ENCODE results near the gene CFAP97.
A peak's percentile ranks its signal among the peaks of the same experiment; 100 is the strongest.

The CFAP97 gene

DNA sequence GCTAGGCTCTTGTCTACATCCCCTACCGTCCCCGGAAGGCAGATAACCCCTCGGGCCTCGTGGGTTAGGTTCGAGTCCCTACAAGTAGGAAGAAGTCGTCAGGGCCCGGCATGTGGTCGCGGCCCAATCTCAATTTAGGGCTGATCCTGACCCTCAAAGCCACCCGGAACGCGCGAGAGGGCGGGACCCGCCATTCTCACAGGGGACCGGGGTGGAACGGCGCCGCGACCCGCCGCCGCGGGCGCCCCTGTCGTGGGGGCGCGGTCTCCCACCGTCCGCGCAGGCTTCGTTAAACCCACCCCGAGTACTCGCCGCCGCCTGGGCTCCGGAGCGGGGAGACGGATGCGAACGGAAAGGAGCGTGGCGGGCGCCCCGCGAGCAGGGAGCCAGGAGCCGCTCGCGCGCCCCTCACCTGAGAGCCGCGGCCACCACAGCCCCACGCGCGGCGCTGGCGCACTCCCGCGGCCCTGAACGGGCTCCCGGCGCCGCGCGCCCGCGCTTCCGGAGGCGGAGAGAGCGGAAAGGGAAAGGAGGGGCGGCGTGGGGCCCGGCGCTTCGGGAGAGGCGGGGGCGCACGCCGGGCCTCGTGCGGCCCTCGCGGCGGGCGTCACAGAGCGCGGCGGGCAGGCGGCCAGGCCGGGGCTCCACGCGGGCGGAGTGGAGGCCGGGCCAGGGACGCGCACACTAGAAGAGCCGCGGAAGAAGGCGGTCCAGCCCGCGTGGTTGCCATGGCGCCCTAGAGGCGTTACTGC lies at the start of gene CFAP97:
Gene CFAP97 (minus strand): TSS at position 515 of the 752 bp plus-strand sequence. CDS start 12,804 bp downstream, outside the sequence.
- TF ChIP-seq, protein P1, sequence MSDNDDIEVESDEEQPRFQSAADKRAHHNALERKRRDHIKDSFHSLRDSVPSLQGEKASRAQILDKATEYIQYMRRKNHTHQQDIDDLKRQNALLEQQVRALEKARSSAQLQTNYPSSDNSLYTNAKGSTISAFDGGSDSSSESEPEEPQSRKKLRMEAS (IDR thresholded peaks at IDR 0.05; ENCODE audit: low read depth, low read length), result peak; percentile 75; the same call in 1 of the 2 replicates
- TF ChIP-seq, protein P2, sequence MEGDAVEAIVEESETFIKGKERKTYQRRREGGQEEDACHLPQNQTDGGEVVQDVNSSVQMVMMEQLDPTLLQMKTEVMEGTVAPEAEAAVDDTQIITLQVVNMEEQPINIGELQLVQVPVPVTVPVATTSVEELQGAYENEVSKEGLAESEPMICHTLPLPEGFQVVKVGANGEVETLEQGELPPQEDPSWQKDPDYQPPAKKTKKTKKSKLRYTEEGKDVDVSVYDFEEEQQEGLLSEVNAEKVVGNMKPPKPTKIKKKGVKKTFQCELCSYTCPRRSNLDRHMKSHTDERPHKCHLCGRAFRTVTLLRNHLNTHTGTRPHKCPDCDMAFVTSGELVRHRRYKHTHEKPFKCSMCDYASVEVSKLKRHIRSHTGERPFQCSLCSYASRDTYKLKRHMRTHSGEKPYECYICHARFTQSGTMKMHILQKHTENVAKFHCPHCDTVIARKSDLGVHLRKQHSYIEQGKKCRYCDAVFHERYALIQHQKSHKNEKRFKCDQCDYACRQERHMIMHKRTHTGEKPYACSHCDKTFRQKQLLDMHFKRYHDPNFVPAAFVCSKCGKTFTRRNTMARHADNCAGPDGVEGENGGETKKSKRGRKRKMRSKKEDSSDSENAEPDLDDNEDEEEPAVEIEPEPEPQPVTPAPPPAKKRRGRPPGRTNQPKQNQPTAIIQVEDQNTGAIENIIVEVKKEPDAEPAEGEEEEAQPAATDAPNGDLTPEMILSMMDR (IDR thresholded peaks at IDR 0.05; ENCODE audit: low read depth, low read length), result no peak
- peak; percentile 70 for TF ChIP-seq POLR2A (IDR thresholded peaks at IDR 0.05; ENCODE audit: extremely low read depth, insufficient read length)
- peak; percentile 52; the same call in 1 of the 2 replicates for TF ChIP-seq MYC (IDR thresholded peaks at IDR 0.05; ENCODE audit: low read depth, low read length)
- H3K4me3 ChIP-seq (ENCODE audit: low read depth, low read length), result peak within 1 kb of the TSS; percentile 74
- peak; percentile 83 for DNase-seq (ENCODE audit: low read depth)

DNA sequence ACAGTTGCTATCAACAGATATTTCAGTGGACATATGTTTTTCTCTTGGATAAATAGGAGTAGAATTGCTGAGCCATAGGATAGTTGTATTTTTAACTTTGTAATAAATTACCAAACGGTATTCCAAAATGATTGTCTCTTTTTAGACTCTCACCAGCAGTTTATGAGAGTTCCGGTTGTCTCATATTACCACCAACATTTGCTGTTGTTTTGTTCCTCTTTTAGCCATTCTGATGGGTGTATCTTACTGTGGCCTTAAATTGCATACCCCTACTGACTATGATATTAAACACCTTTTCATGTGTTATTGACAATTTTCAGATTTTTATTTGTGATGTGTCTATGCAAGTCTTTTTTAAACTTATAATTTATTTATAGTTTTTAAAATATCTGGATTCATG lies 45.3 kb upstream of the CFAP97 start:
- peak; percentile 11 for DNase-seq (ENCODE audit: low read depth)
- TF ChIP-seq, protein P2 (IDR thresholded peaks at IDR 0.05; ENCODE audit: low read depth, low read length), result no peak
- TF ChIP-seq POLR2A (IDR thresholded peaks at IDR 0.05; ENCODE audit: extremely low read depth, insufficient read length) (no peak), MYC (IDR thresholded peaks at IDR 0.05; ENCODE audit: low read depth, low read length) (no peak)
- TF ChIP-seq, protein P1 (IDR thresholded peaks at IDR 0.05; ENCODE audit: low read depth, low read length), result no peak
- no peak overlapping the region for H3K4me3 ChIP-seq (ENCODE audit: low read depth, low read length)

DNA sequence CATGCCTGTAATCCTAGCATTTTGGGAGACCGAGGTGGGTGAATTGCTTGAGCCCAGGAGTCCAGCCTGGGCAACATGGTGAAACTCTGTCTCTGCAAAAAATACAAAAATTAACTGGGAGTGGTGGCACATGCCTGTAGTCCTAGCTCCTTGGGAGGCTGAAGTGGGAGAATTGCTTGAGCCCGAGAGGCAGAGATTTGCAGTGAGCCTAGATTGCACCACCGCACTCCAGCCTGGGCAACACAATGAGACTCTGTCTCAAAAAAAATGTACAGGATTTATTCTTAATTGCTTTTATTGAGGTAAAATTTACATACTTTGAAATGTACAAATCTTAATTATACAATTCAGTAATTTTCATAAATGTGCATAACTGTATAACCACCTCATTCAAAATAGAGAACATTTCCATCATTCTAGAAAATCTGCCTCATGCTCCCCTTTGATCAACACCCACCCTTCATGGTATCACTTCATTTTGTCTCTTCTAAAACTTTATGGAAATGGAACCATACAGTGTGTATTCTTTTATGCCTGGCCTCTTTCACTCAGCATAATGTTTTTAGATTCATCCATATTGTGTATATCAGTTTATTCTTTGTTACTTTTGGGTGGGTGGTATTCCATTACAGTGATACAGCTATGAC lies 44.7 kb upstream of the CFAP97 start:
- H3K4me3 ChIP-seq (ENCODE audit: low read depth, low read length), result no peak overlapping the region
- no peak for TF ChIP-seq POLR2A (IDR thresholded peaks at IDR 0.05; ENCODE audit: extremely low read depth, insufficient read length)
- TF ChIP-seq, protein P1 (IDR thresholded peaks at IDR 0.05; ENCODE audit: low read depth, low read length), result no peak
- TF ChIP-seq, protein P2 (IDR thresholded peaks at IDR 0.05; ENCODE audit: low read depth, low read length), result no peak
- no peak for TF ChIP-seq MYC (IDR thresholded peaks at IDR 0.05; ENCODE audit: low read depth, low read length)
- no peak for DNase-seq (ENCODE audit: low read depth)

DNA sequence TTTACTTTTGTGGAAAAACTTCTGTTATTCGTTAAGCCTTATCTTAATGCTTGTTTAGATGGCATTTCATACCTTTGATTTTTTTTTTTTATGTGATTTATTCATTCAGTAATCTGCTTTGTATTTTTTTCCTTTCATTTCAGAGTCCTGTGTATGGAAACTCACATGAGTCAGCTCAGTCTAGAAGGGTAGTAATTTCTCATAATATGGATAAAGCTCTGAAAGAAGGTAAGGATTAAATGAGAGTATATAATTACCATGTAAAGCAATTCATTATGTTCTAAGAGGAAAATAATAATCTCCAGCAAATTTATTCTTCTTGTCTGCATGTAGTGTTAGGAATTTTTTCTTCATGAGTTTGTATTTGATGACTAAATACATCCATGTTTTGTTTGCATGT lies 43.4 kb upstream of the CFAP97 start:
- H3K4me3 ChIP-seq (ENCODE audit: low read depth, low read length), result no peak overlapping the region
- TF ChIP-seq, protein P1 (IDR thresholded peaks at IDR 0.05; ENCODE audit: low read depth, low read length), result no peak
- TF ChIP-seq, protein P2 (IDR thresholded peaks at IDR 0.05; ENCODE audit: low read depth, low read length), result no peak
- TF ChIP-seq MYC (IDR thresholded peaks at IDR 0.05; ENCODE audit: low read depth, low read length) (no peak), POLR2A (IDR thresholded peaks at IDR 0.05; ENCODE audit: extremely low read depth, insufficient read length) (no peak)
- DNase-seq (ENCODE audit: low read depth), result no peak

DNA sequence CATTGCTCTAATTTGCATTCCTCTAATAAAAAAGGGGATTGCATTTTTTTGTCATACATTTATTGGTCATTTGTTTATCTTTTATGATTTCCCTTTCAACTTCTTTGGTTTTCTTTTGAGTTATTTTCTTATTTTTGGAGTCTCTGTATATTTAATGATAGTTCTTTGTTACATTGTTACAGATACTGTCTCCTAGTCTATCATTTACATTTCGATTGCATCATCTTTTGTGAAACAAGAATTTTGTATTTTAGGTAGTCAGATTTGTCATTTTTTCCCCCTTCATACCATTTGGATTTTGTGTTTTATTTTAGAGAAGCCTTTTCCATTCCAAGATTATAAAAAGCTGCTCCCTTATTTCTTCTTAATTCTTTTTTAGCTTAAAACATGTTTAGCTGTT lies 42.7 kb upstream of the CFAP97 start:
- DNase-seq (ENCODE audit: low read depth), result no peak
- no peak for TF ChIP-seq MYC (IDR thresholded peaks at IDR 0.05; ENCODE audit: low read depth, low read length)
- TF ChIP-seq, protein P2 (IDR thresholded peaks at IDR 0.05; ENCODE audit: low read depth, low read length), result no peak
- TF ChIP-seq, protein P1 (IDR thresholded peaks at IDR 0.05; ENCODE audit: low read depth, low read length), result no peak
- TF ChIP-seq POLR2A (IDR thresholded peaks at IDR 0.05; ENCODE audit: extremely low read depth, insufficient read length), result no peak

More for the DNA sequence above, 42.7 kb upstream of the CFAP97 start:
- H3K4me3 ChIP-seq (ENCODE audit: low read depth, low read length), result no peak overlapping the region

Measured in NB4 (cell line).